OCI-LY7 (cell line): Measurements from ENCODE around the gene VCL. TPM values are rescaled to one million over a fixed set of nuclear protein-coding genes. Genes with fewer than 3 reads are reported as not detected.

Experiments
- BruUV-seq: library from RNA; stranded (reverse); fragments of 400-500 nt; replicated peaks from 2 replicates; lab custom pipeline; 2021; lab: Mats Ljungman, UMichigan
- CTCF ChIA-PET: fragments of 300-600 bp; sonication (Branson Sonifier 250); formaldehyde crosslinking; loops from one replicate; lab custom pipeline; 2022; ENCODE audit warnings: antibody characterized with exemption; ENCODE audit not compliant: unreplicated experiment; lab: Charles Lee
- POLR2A ChIA-PET: fragments of 300-600 bp; sonication (Branson Sonifier 250); formaldehyde crosslinking; loops from one replicate; lab custom pipeline; 2022; ENCODE audit warnings: antibody characterized with exemption; lab: Charles Lee
- DNase-seq: peaks from one replicate; pipeline ENCODE4 v3.0.0-alpha.2; 2015; ENCODE audit warnings: low spot score
- H2AFZ ChIP-seq: fragments of 200-600 bp; sonication (generic), shearing (Covaris generic); 2 replicates; pipeline ENCODE4 v1.6.1; 2014; ENCODE audit warnings: mild to moderate bottlenecking, antibody characterized with exemption, low read length, moderate library complexity
- H3K27ac ChIP-seq: fragments of 200-600 bp; sonication (generic); 2 replicates; pipeline ENCODE4 v1.5.1; 2014; ENCODE audit warnings: mixed run types, low read depth, mild to moderate bottlenecking, moderate library complexity, low read length, inconsistent platforms; ENCODE audit not compliant: poor library complexity, severe bottlenecking
- H3K36me3 ChIP-seq: fragments of 200-600 bp; sonication (generic); 2 replicates; pipeline ENCODE4 v1.6.1; 2014; ENCODE audit warnings: mild to moderate bottlenecking, antibody characterized with exemption, low read length, moderate library complexity, mixed read lengths; ENCODE audit not compliant: insufficient read depth
- H3K4me1 ChIP-seq: fragments of 200-600 bp; sonication (generic); 2 replicates; pipeline ENCODE4 v1.5.1; 2014; ENCODE audit warnings: mild to moderate bottlenecking, low read length; ENCODE audit not compliant: insufficient read depth, poor library complexity, severe bottlenecking
- H3K4me2 ChIP-seq: fragments of 200-600 bp; sonication (generic); 2 replicates; pipeline ENCODE4 v1.6.1; 2014; ENCODE audit warnings: mild to moderate bottlenecking, low read length
- H3K4me3 ChIP-seq: fragments of 200-600 bp; sonication (generic); 2 replicates; pipeline ENCODE4 v1.5.1; 2014; ENCODE audit warnings: mild to moderate bottlenecking, low read depth, low read length; ENCODE audit not compliant: poor library complexity, severe bottlenecking
- H3K79me2 ChIP-seq: fragments of 200-600 bp; sonication (generic); 2 replicates; pipeline ENCODE4 v1.6.1; 2016; ENCODE audit warnings: low read depth, mild to moderate bottlenecking, low read length, moderate library complexity, mixed read lengths; ENCODE audit not compliant: insufficient read depth
- H3K9me2 ChIP-seq: fragments of 200-600 bp; sonication (generic); 2 replicates; pipeline ENCODE4 v1.6.1; 2016; ENCODE audit warnings: mild to moderate bottlenecking, low read length, mixed read lengths; ENCODE audit not compliant: insufficient read depth
- H3K9me3 ChIP-seq: fragments of 200-600 bp; sonication (generic); 2 replicates; pipeline ENCODE4 v1.6.1; 2014; ENCODE audit warnings: mild to moderate bottlenecking, mixed run types, low read length, mixed read lengths
- H4K20me1 ChIP-seq: fragments of 200-600 bp; sonication (generic); 2 replicates; pipeline ENCODE4 v1.6.1; 2014; ENCODE audit warnings: mild to moderate bottlenecking, antibody characterized with exemption, low read length, moderate library complexity, mixed read lengths; ENCODE audit not compliant: insufficient read depth
- EZH2phosphoT487 ChIP-seq: fragments of 200-600 bp; sonication (generic); IDR thresholded peaks from 2 replicates; pipeline ENCODE4 v1.6.1; 2018; ENCODE audit warnings: low read depth, borderline replicate concordance, mild to moderate bottlenecking, mixed run types, antibody characterized with exemption, low read length, moderate library complexity, mixed read lengths
- intact Hi-C: fragments of 100-400 bp; cut with micrococcal nuclease; formaldehyde crosslinking; loops from one replicate; pipeline ENCODE4 v1.10.0; 2022; ENCODE audit not compliant: unreplicated experiment
- total RNA-seq, 2 experiments: library from RNA; depleted of rRNA in 1 of 2; stranded (reverse); fragments of >200 nt in 1 of 2; shearing (Covaris generic) in 1 of 2; gene quantifications; 2 replicates each; pipeline ENCODE4 v1.2.3, GENCODE V29; 2014 to 2022
- TF ChIP-seq, protein P1 (sequence below): fragments of 200-600 bp; sonication (generic); conservative IDR thresholded peaks from 2 replicates; pipeline ENCODE4 v1.5.1; 2014; ENCODE audit warnings: mild to moderate bottlenecking, antibody characterized with exemption, low read length, moderate library complexity, mixed read lengths

VCL gene
- total RNA-seq, 2 experiments from 2014 or later = 19.1 to 55.5 TPM

- Histone ChIP-seq H3K4me2 (no peak overlapping the region), H2AFZ (no peak overlapping the region), H3K4me3 (no peak overlapping the region), H3K9me2 (no peaks in the 10 kb centered on the region), H3K4me1 (peaks cover 8% of the 10 kb centered on the region), H3K36me3 (peaks cover 8% of the 10 kb centered on the region), H3K9me3 (no peaks in the 10 kb centered on the region), H4K20me1 (no peaks in the 10 kb centered on the region; the same call in 1 of the 2 replicates), H3K27ac (no peak overlapping the region), H3K79me2 (no peaks in the 10 kb centered on the region)
- intact Hi-C loops = no loop called here
- POLR2A ChIA-PET = interaction anchor here (0.6 to 1.2 kb wide), 3 partner anchors 14 to 1178 kb away, joined by 3 read pairs; no protein-coding TSS in a partner anchor
- no TSS peak for BruUV-seq
- CTCF ChIA-PET = no interaction called here
- TF ChIP-seq EZH2phosphoT487 = no peak
- TF ChIP-seq, protein P1, sequence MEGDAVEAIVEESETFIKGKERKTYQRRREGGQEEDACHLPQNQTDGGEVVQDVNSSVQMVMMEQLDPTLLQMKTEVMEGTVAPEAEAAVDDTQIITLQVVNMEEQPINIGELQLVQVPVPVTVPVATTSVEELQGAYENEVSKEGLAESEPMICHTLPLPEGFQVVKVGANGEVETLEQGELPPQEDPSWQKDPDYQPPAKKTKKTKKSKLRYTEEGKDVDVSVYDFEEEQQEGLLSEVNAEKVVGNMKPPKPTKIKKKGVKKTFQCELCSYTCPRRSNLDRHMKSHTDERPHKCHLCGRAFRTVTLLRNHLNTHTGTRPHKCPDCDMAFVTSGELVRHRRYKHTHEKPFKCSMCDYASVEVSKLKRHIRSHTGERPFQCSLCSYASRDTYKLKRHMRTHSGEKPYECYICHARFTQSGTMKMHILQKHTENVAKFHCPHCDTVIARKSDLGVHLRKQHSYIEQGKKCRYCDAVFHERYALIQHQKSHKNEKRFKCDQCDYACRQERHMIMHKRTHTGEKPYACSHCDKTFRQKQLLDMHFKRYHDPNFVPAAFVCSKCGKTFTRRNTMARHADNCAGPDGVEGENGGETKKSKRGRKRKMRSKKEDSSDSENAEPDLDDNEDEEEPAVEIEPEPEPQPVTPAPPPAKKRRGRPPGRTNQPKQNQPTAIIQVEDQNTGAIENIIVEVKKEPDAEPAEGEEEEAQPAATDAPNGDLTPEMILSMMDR = no peak
- DNase-seq = no peak
Measured at GRCh38 chr10:74047304-74047703, 49.4 kb downstream of the VCL start.

GRCh38 chr10:74047871-74048270 lies 50.0 kb downstream of the VCL start:
- no peak overlapping the region for H2AFZ ChIP-seq
- no peak for DNase-seq
- intact Hi-C loops = no loop called here
- BruUV-seq = no TSS peak
- H3K4me2 ChIP-seq = no peak overlapping the region
- peaks cover 8% of the 10 kb centered on the region for H3K4me1 ChIP-seq
- CTCF ChIA-PET = no interaction called here
- POLR2A ChIA-PET = interaction anchor here (0.6 to 1.2 kb wide), 4 partner anchors 14 to 1177 kb away, joined by 3 read pairs; no protein-coding TSS in a partner anchor
- no peaks in the 10 kb centered on the region; the same call in 1 of the 2 replicates for H4K20me1 ChIP-seq
- no peak overlapping the region for H3K27ac ChIP-seq
- H3K9me2 ChIP-seq = no peaks in the 10 kb centered on the region
- no peaks in the 10 kb centered on the region for H3K9me3 ChIP-seq
- peaks cover 8% of the 10 kb centered on the region for H3K36me3 ChIP-seq
- H3K79me2 ChIP-seq = no peaks in the 10 kb centered on the region
- no peak for TF ChIP-seq EZH2phosphoT487
- TF ChIP-seq, protein P1 = no peak
- no peak overlapping the region for H3K4me3 ChIP-seq

GRCh38 chr10:74048433-74048832 lies 50.5 kb downstream of the VCL start:
- H3K4me2 ChIP-seq = no peak overlapping the region
- H3K9me2 ChIP-seq = no peaks in the 10 kb centered on the region
- ChIA-PET POLR2A (interaction anchor here (0.7 kb wide), 1 partner anchor 40 kb away, joined by 3 read pairs; no protein-coding TSS in a partner anchor), CTCF (no interaction called here)
- H3K27ac ChIP-seq = no peak overlapping the region
- BruUV-seq = no TSS peak
- no peaks in the 10 kb centered on the region; the same call in 1 of the 2 replicates for H4K20me1 ChIP-seq
- H3K4me1 ChIP-seq = peaks cover 8% of the 10 kb centered on the region
- no peaks in the 10 kb centered on the region for H3K9me3 ChIP-seq
- TF ChIP-seq EZH2phosphoT487 = no peak
- TF ChIP-seq, protein P1 = no peak
- no peak overlapping the region for H3K4me3 ChIP-seq
- peaks cover 8% of the 10 kb centered on the region for H3K36me3 ChIP-seq
- intact Hi-C loops = no loop called here
- no peak for DNase-seq
- no peaks in the 10 kb centered on the region for H3K79me2 ChIP-seq
- no peak overlapping the region for H2AFZ ChIP-seq
